CD4-positive, alpha-beta memory T cell (primary cell): ENCODE measurements around the gene HDAC9. TPM values are rescaled to one million over a fixed set of nuclear protein-coding genes. Genes with fewer than 3 reads are reported as not detected.

Experiments
- CTCF ChIA-PET: fragments of 350-600 bp; sonication (Branson Sonifier 250); formaldehyde crosslinking; loops from one replicate; lab custom pipeline; 2021; ENCODE audit warnings: inconsistent platforms; ENCODE audit not compliant: partially characterized antibody; lab: Charles Lee
- POLR2A ChIA-PET: fragments of 350-600 bp; sonication (Branson Sonifier 250); formaldehyde crosslinking; loops from one replicate; lab custom pipeline; 2021; ENCODE audit not compliant: partially characterized antibody; lab: Charles Lee
- DNase-seq, 5 donors: peaks; one replicate each; pipeline versions ENCODE4 v3.0.0 to v3.0.0-alpha.2; 2020 to 2022; ENCODE audit warnings: mixed read lengths in 1 of 5
- H3K27ac ChIP-seq: one replicate; pipeline ENCODE4 v1.7.0; 2013; ENCODE audit warnings: low read depth, low read length
- H3K27me3 ChIP-seq: 2 replicates; pipeline ENCODE4 v1.7.0; 2013; ENCODE audit warnings: mild to moderate bottlenecking, low read length, moderate library complexity; ENCODE audit not compliant: insufficient read depth
- H3K36me3 ChIP-seq: 2 replicates; pipeline ENCODE4 v1.7.0; 2013; ENCODE audit warnings: mild to moderate bottlenecking, low read length, moderate library complexity; ENCODE audit not compliant: insufficient read depth
- H3K4me1 ChIP-seq: 2 replicates; pipeline ENCODE4 v1.7.0; 2013; ENCODE audit warnings: mild to moderate bottlenecking, low read length, moderate library complexity; ENCODE audit not compliant: insufficient read depth
- H3K4me3 ChIP-seq, 2 donors: one replicate each; pipeline ENCODE4 v1.7.0; 2013; ENCODE audit warnings: low read length in 2 of 2, mild to moderate bottlenecking in 1 of 2
- H3K9me3 ChIP-seq, 2 donors: one replicate each; pipeline ENCODE4 v1.7.0; 2013; ENCODE audit warnings: low read length in 2 of 2, control low read depth in 1 of 2; ENCODE audit not compliant: control insufficient read depth in 1 of 2
- H3K27ac Mint-ChIP-seq, 7 donors: one replicate each; pipeline ENCODE4 v1.8.0; 2020 to 2021; ENCODE audit warnings: mixed read lengths in 7 of 7, mild to moderate bottlenecking in 6 of 7, inconsistent platforms in 3 of 7, moderate library complexity in 3 of 7
- H3K27me3 Mint-ChIP-seq, 2 donors: one replicate each; pipeline ENCODE4 v1.8.0; 2020 to 2021; ENCODE audit warnings: mixed read lengths in 2 of 2
- H3K36me3 Mint-ChIP-seq, 2 donors: one replicate each; pipeline ENCODE4 v1.8.0; 2020 to 2021; ENCODE audit warnings: mixed read lengths in 2 of 2, inconsistent platforms in 1 of 2, mild to moderate bottlenecking in 1 of 2
- H3K4me1 Mint-ChIP-seq, 4 donors: one replicate each; pipeline ENCODE4 v1.8.0; 2020 to 2021; ENCODE audit warnings: mixed read lengths in 4 of 4, mild to moderate bottlenecking in 1 of 4
- H3K4me3 Mint-ChIP-seq, 8 donors: one replicate each; pipeline ENCODE4 v1.8.0; 2020 to 2021; ENCODE audit warnings: mixed read lengths in 8 of 8, mild to moderate bottlenecking in 7 of 8, moderate library complexity in 6 of 8, inconsistent platforms in 3 of 8
- H3K9me3 Mint-ChIP-seq, 8 donors: one replicate each; pipeline ENCODE4 v1.8.0; 2020 to 2021; ENCODE audit warnings: mixed read lengths in 8 of 8, mild to moderate bottlenecking in 5 of 8, inconsistent platforms in 3 of 8, moderate library complexity in 1 of 8
- intact Hi-C: fragments of 100-400 bp; cut with micrococcal nuclease; formaldehyde crosslinking; loops from one replicate; pipeline ENCODE4 v1.15.1; 2023
- polyA plus RNA-seq, 2 donors: library from polyadenylated mRNA; unstranded; fragments of 300-500 nt; fragmentation: Illumina TruSeq; gene quantifications; one replicate each; pipeline ENCODE4 v1.2.3, GENCODE V29; 2021
- total RNA-seq, 2 experiments: library from RNA; stranded (reverse); gene quantifications; one replicate each; pipeline ENCODE4 v1.2.3, GENCODE V29; 2021

HDAC9 gene
- total and polyA plus RNA-seq, 4 experiments from 2014 or later = 0.36 to 0.73 (median 0.39) TPM; not detected in 1

- CTCF ChIA-PET = no interaction called here
- H3K27me3 Mint-ChIP-seq = no peaks in the 10 kb centered on the region
Measured at GRCh38 chr7:18886832-18887231, 391.3 kb downstream of the HDAC9 start.

GRCh38 chr7:18889436-18889835 lies 393.9 kb downstream of the HDAC9 start:
- Histone ChIP-seq H3K36me3 (no peaks in the 10 kb centered on the region), H3K27ac (no peak overlapping the region), H3K4me3 (no peak overlapping the region), H3K27me3 (no peaks in the 10 kb centered on the region), H3K9me3 (no peaks in the 10 kb centered on the region), H3K4me1 (no peaks in the 10 kb centered on the region)
- H3K36me3 Mint-ChIP-seq = no peaks in the 10 kb centered on the region
- intact Hi-C loops = no loop called here
- H3K27ac Mint-ChIP-seq = no peak overlapping the region
- H3K4me3 Mint-ChIP-seq = no peak overlapping the region
- no peak for DNase-seq
- POLR2A ChIA-PET = no interaction called here
- no peaks in the 10 kb centered on the region for H3K4me1 Mint-ChIP-seq
- H3K27me3 Mint-ChIP-seq = no peaks in the 10 kb centered on the region
- CTCF ChIA-PET = no interaction called here
- peaks cover 0 to 4% (median under 1%) of the 10 kb centered on the region in 8 donors for H3K9me3 Mint-ChIP-seq

More at GRCh38 chr7:18886832-18887231, 391.3 kb downstream of the HDAC9 start:
- H3K4me3 Mint-ChIP-seq = no peak overlapping the region
- H3K4me1 Mint-ChIP-seq = no peaks in the 10 kb centered on the region
- H3K27me3 ChIP-seq = no peaks in the 10 kb centered on the region
- POLR2A ChIA-PET = no interaction called here
- intact Hi-C loops = no loop called here
- no peak for DNase-seq
- no peak overlapping the region for H3K27ac Mint-ChIP-seq
- H3K36me3 ChIP-seq = no peaks in the 10 kb centered on the region
- no peak overlapping the region for H3K4me3 ChIP-seq
- H3K9me3 Mint-ChIP-seq = peaks cover 0 to 4% (median 2%) of the 10 kb centered on the region in 8 donors
- H3K4me1 ChIP-seq = no peaks in the 10 kb centered on the region
- no peaks in the 10 kb centered on the region for H3K9me3 ChIP-seq
- H3K27ac ChIP-seq = no peak overlapping the region
- no peaks in the 10 kb centered on the region for H3K36me3 Mint-ChIP-seq

- no peak overlapping the region for H3K27ac Mint-ChIP-seq
Measured at GRCh38 chr7:18890134-18890533, 394.6 kb downstream of the HDAC9 start.

GRCh38 chr7:18890885-18891621 lies 395.5 kb downstream of the HDAC9 start:
- Mint-ChIP-seq H3K36me3 (no peaks in the 10 kb centered on the region), H3K27ac (no peak overlapping the region), H3K27me3 (no peaks in the 10 kb centered on the region), H3K4me3 (no peak overlapping the region), H3K4me1 (no peaks in the 10 kb centered on the region), H3K9me3 (peaks cover 0 to 4% (median 0%) of the 10 kb centered on the region in 8 donors)
- H3K9me3 ChIP-seq = no peaks in the 10 kb centered on the region
- no peak overlapping the region for H3K27ac ChIP-seq
- ChIA-PET POLR2A (no interaction called here), CTCF (no interaction called here)
- no peaks in the 10 kb centered on the region for H3K27me3 ChIP-seq
- intact Hi-C loops = no loop called here
- H3K4me1 ChIP-seq = no peaks in the 10 kb centered on the region
- no peak overlapping the region for H3K4me3 ChIP-seq
- no peak for DNase-seq
- H3K36me3 ChIP-seq = no peaks in the 10 kb centered on the region

More at GRCh38 chr7:18890134-18890533, 394.6 kb downstream of the HDAC9 start:
- Histone ChIP-seq H3K4me3 (no peak overlapping the region), H3K9me3 (no peaks in the 10 kb centered on the region), H3K36me3 (no peaks in the 10 kb centered on the region), H3K27me3 (no peaks in the 10 kb centered on the region), H3K4me1 (no peaks in the 10 kb centered on the region), H3K27ac (no peak overlapping the region)
- no peaks in the 10 kb centered on the region for H3K36me3 Mint-ChIP-seq
- no peak for DNase-seq
- peaks cover 0 to 4% (median 0%) of the 10 kb centered on the region in 8 donors for H3K9me3 Mint-ChIP-seq
- H3K27me3 Mint-ChIP-seq = no peaks in the 10 kb centered on the region
- intact Hi-C loops = no loop called here
- no peaks in the 10 kb centered on the region for H3K4me1 Mint-ChIP-seq
- CTCF ChIA-PET = no interaction called here
- POLR2A ChIA-PET = no interaction called here
- H3K4me3 Mint-ChIP-seq = no peak overlapping the region

- Mint-ChIP-seq H3K36me3 (no peaks in the 10 kb centered on the region), H3K27ac (no peak overlapping the region), H3K4me1 (no peaks in the 10 kb centered on the region), H3K4me3 (no peak overlapping the region), H3K27me3 (no peaks in the 10 kb centered on the region), H3K9me3 (peaks cover 0 to 4% (median 0%) of the 10 kb centered on the region in 8 donors)
- no peak overlapping the region for H3K4me3 ChIP-seq
- CTCF ChIA-PET = no interaction called here
- no peak overlapping the region for H3K27ac ChIP-seq
- H3K9me3 ChIP-seq = no peaks in the 10 kb centered on the region
- no peak for DNase-seq
- POLR2A ChIA-PET = no interaction called here
- no peaks in the 10 kb centered on the region for H3K27me3 ChIP-seq
- H3K4me1 ChIP-seq = no peaks in the 10 kb centered on the region
- intact Hi-C loops = no loop called here
- H3K36me3 ChIP-seq = no peaks in the 10 kb centered on the region
Measured at GRCh38 chr7:18893156-18893555, 397.6 kb downstream of the HDAC9 start.

- CTCF ChIA-PET = no interaction called here
- H3K4me1 ChIP-seq = no peaks in the 10 kb centered on the region
- Mint-ChIP-seq H3K27me3 (no peaks in the 10 kb centered on the region), H3K36me3 (no peaks in the 10 kb centered on the region), H3K4me3 (no peak overlapping the region), H3K9me3 (peaks cover 0 to 2% (median 0%) of the 10 kb centered on the region in 8 donors), H3K27ac (no peak overlapping the region), H3K4me1 (no peaks in the 10 kb centered on the region)
- H3K36me3 ChIP-seq = no peaks in the 10 kb centered on the region
- H3K27ac ChIP-seq = no peak overlapping the region
- no peak for DNase-seq
- H3K27me3 ChIP-seq = no peaks in the 10 kb centered on the region
- intact Hi-C loops = no loop called here
- POLR2A ChIA-PET = no interaction called here
- no peak overlapping the region for H3K4me3 ChIP-seq
- no peaks in the 10 kb centered on the region for H3K9me3 ChIP-seq
Measured at GRCh38 chr7:18894155-18894554, 398.6 kb downstream of the HDAC9 start.

- Mint-ChIP-seq H3K36me3 (no peaks in the 10 kb centered on the region), H3K4me3 (no peak overlapping the region), H3K9me3 (peaks cover 0 to 2% (median 0%) of the 10 kb centered on the region in 8 donors), H3K27ac (no peak overlapping the region), H3K27me3 (no peaks in the 10 kb centered on the region), H3K4me1 (no peaks in the 10 kb centered on the region)
- no peak overlapping the region for H3K4me3 ChIP-seq
- no peaks in the 10 kb centered on the region for H3K9me3 ChIP-seq
- ChIA-PET POLR2A (no interaction called here), CTCF (no interaction called here)
- no peaks in the 10 kb centered on the region for H3K27me3 ChIP-seq
- H3K27ac ChIP-seq = no peak overlapping the region
- no peaks in the 10 kb centered on the region for H3K4me1 ChIP-seq
- intact Hi-C loops = no loop called here
- no peak for DNase-seq
- no peaks in the 10 kb centered on the region for H3K36me3 ChIP-seq
Measured at GRCh38 chr7:18895456-18895855, 399.9 kb downstream of the HDAC9 start.
